Measurements from ENCODE around the gene CGNL1.

CGNL1 gene

GRCh38 chr15:57502116-57502515 lies 125.8 kb downstream of the CGNL1 start:
- no peak overlapping the region for H3K4me3 ChIP-seq (ENCODE audit: insufficient read depth, low read depth, low read length, poor library complexity, severe bottlenecking)

GRCh38 chr15:57503051-57503702 lies 126.9 kb downstream of the CGNL1 start:
- H3K4me1 ChIP-seq (ENCODE audit: control insufficient read depth, insufficient read depth, low read length, poor library complexity, severe bottlenecking) = no peaks in the 10 kb centered on the region
- H3K27ac ChIP-seq (ENCODE audit: insufficient read depth, low read length, poor library complexity, severe bottlenecking) = no peak overlapping the region
- no peaks in the 10 kb centered on the region for H3K36me3 ChIP-seq (ENCODE audit: control insufficient read depth, insufficient read depth, low read length)
- no peak for DNase-seq
- no peaks in the 10 kb centered on the region for H3K27me3 ChIP-seq (replicated peaks; ENCODE audit: control insufficient read depth, insufficient read depth, low read length, poor library complexity, severe bottlenecking)
- no peaks in the 10 kb centered on the region for H3K9me3 ChIP-seq (ENCODE audit: control insufficient read depth, low read length)
- no peak overlapping the region for H3K4me3 ChIP-seq (ENCODE audit: insufficient read depth, low read depth, low read length, poor library complexity, severe bottlenecking)

More at GRCh38 chr15:57502116-57502515, 125.8 kb downstream of the CGNL1 start:
- Histone ChIP-seq H3K27me3 (replicated peaks; ENCODE audit: control insufficient read depth, insufficient read depth, low read length, poor library complexity, severe bottlenecking) (no peaks in the 10 kb centered on the region), H3K9me3 (ENCODE audit: control insufficient read depth, low read length) (no peaks in the 10 kb centered on the region), H3K27ac (ENCODE audit: insufficient read depth, low read length, poor library complexity, severe bottlenecking) (no peak overlapping the region), H3K36me3 (ENCODE audit: control insufficient read depth, insufficient read depth, low read length) (no peaks in the 10 kb centered on the region), H3K4me1 (ENCODE audit: control insufficient read depth, insufficient read depth, low read length, poor library complexity, severe bottlenecking) (no peaks in the 10 kb centered on the region)
- no peak for DNase-seq

GRCh38 chr15:57503911-57504598 lies 127.8 kb downstream of the CGNL1 start:
- H3K4me1 ChIP-seq (ENCODE audit: control insufficient read depth, insufficient read depth, low read length, poor library complexity, severe bottlenecking) = no peaks in the 10 kb centered on the region
- H3K9me3 ChIP-seq (ENCODE audit: control insufficient read depth, low read length) = no peaks in the 10 kb centered on the region
- no peak for DNase-seq
- H3K27ac ChIP-seq (ENCODE audit: insufficient read depth, low read length, poor library complexity, severe bottlenecking) = no peak overlapping the region
- H3K27me3 ChIP-seq (replicated peaks; ENCODE audit: control insufficient read depth, insufficient read depth, low read length, poor library complexity, severe bottlenecking) = no peaks in the 10 kb centered on the region
- no peak overlapping the region for H3K4me3 ChIP-seq (ENCODE audit: insufficient read depth, low read depth, low read length, poor library complexity, severe bottlenecking)
- no peaks in the 10 kb centered on the region for H3K36me3 ChIP-seq (ENCODE audit: control insufficient read depth, insufficient read depth, low read length)

- Histone ChIP-seq H3K27me3 (replicated peaks; ENCODE audit: control insufficient read depth, insufficient read depth, low read length, poor library complexity, severe bottlenecking) (no peaks in the 10 kb centered on the region), H3K9me3 (ENCODE audit: control insufficient read depth, low read length) (no peaks in the 10 kb centered on the region), H3K27ac (ENCODE audit: insufficient read depth, low read length, poor library complexity, severe bottlenecking) (no peak overlapping the region), H3K36me3 (ENCODE audit: control insufficient read depth, insufficient read depth, low read length) (no peaks in the 10 kb centered on the region), H3K4me1 (ENCODE audit: control insufficient read depth, insufficient read depth, low read length, poor library complexity, severe bottlenecking) (no peaks in the 10 kb centered on the region), H3K4me3 (ENCODE audit: insufficient read depth, low read depth, low read length, poor library complexity, severe bottlenecking) (no peak overlapping the region)
- DNase-seq = no peak
Observed at GRCh38 chr15:57504599-57504940, 128.3 kb downstream of the CGNL1 start.

- no peaks in the 10 kb centered on the region for H3K9me3 ChIP-seq (ENCODE audit: control insufficient read depth, low read length)
- no peak for DNase-seq
- H3K27ac ChIP-seq (ENCODE audit: insufficient read depth, low read length, poor library complexity, severe bottlenecking) = no peak overlapping the region
- H3K4me3 ChIP-seq (ENCODE audit: insufficient read depth, low read depth, low read length, poor library complexity, severe bottlenecking) = no peak overlapping the region
- no peaks in the 10 kb centered on the region for H3K4me1 ChIP-seq (ENCODE audit: control insufficient read depth, insufficient read depth, low read length, poor library complexity, severe bottlenecking)
- no peaks in the 10 kb centered on the region for H3K36me3 ChIP-seq (ENCODE audit: control insufficient read depth, insufficient read depth, low read length)
- H3K27me3 ChIP-seq (replicated peaks; ENCODE audit: control insufficient read depth, insufficient read depth, low read length, poor library complexity, severe bottlenecking) = no peaks in the 10 kb centered on the region
Observed at GRCh38 chr15:57505056-57505715, 128.9 kb downstream of the CGNL1 start.

GRCh38 chr15:57505949-57506391 lies 129.7 kb downstream of the CGNL1 start:
- no peaks in the 10 kb centered on the region for H3K27me3 ChIP-seq (replicated peaks; ENCODE audit: control insufficient read depth, insufficient read depth, low read length, poor library complexity, severe bottlenecking)
- no peaks in the 10 kb centered on the region for H3K36me3 ChIP-seq (ENCODE audit: control insufficient read depth, insufficient read depth, low read length)
- H3K4me1 ChIP-seq (ENCODE audit: control insufficient read depth, insufficient read depth, low read length, poor library complexity, severe bottlenecking) = no peaks in the 10 kb centered on the region
- H3K4me3 ChIP-seq (ENCODE audit: insufficient read depth, low read depth, low read length, poor library complexity, severe bottlenecking) = no peak overlapping the region
- no peaks in the 10 kb centered on the region for H3K9me3 ChIP-seq (ENCODE audit: control insufficient read depth, low read length)
- DNase-seq = no peak
- H3K27ac ChIP-seq (ENCODE audit: insufficient read depth, low read length, poor library complexity, severe bottlenecking) = no peak overlapping the region

GRCh38 chr15:57506422-57506821 lies 130.1 kb downstream of the CGNL1 start:
- Histone ChIP-seq H3K27ac (ENCODE audit: insufficient read depth, low read length, poor library complexity, severe bottlenecking) (no peak overlapping the region), H3K9me3 (ENCODE audit: control insufficient read depth, low read length) (no peaks in the 10 kb centered on the region), H3K4me3 (ENCODE audit: insufficient read depth, low read depth, low read length, poor library complexity, severe bottlenecking) (no peak overlapping the region), H3K4me1 (ENCODE audit: control insufficient read depth, insufficient read depth, low read length, poor library complexity, severe bottlenecking) (no peaks in the 10 kb centered on the region), H3K27me3 (replicated peaks; ENCODE audit: control insufficient read depth, insufficient read depth, low read length, poor library complexity, severe bottlenecking) (no peaks in the 10 kb centered on the region), H3K36me3 (ENCODE audit: control insufficient read depth, insufficient read depth, low read length) (no peaks in the 10 kb centered on the region)
- no peak for DNase-seq

GRCh38 chr15:57507111-57507510 lies 130.8 kb downstream of the CGNL1 start:
- Histone ChIP-seq H3K4me1 (ENCODE audit: control insufficient read depth, insufficient read depth, low read length, poor library complexity, severe bottlenecking) (no peaks in the 10 kb centered on the region), H3K36me3 (ENCODE audit: control insufficient read depth, insufficient read depth, low read length) (no peaks in the 10 kb centered on the region), H3K27me3 (replicated peaks; ENCODE audit: control insufficient read depth, insufficient read depth, low read length, poor library complexity, severe bottlenecking) (no peaks in the 10 kb centered on the region), H3K27ac (ENCODE audit: insufficient read depth, low read length, poor library complexity, severe bottlenecking) (no peak overlapping the region), H3K4me3 (ENCODE audit: insufficient read depth, low read depth, low read length, poor library complexity, severe bottlenecking) (no peak overlapping the region), H3K9me3 (ENCODE audit: control insufficient read depth, low read length) (no peaks in the 10 kb centered on the region)
- no peak for DNase-seq

- no peak overlapping the region for H3K4me3 ChIP-seq (ENCODE audit: insufficient read depth, low read depth, low read length, poor library complexity, severe bottlenecking)
- DNase-seq = no peak
Observed at GRCh38 chr15:57509126-57509525, 132.8 kb downstream of the CGNL1 start.

GRCh38 chr15:57509965-57510364 lies 133.7 kb downstream of the CGNL1 start:
- H3K4me3 ChIP-seq (ENCODE audit: insufficient read depth, low read depth, low read length, poor library complexity, severe bottlenecking) = no peak overlapping the region
- no peaks in the 10 kb centered on the region for H3K4me1 ChIP-seq (ENCODE audit: control insufficient read depth, insufficient read depth, low read length, poor library complexity, severe bottlenecking)
- H3K27me3 ChIP-seq (replicated peaks; ENCODE audit: control insufficient read depth, insufficient read depth, low read length, poor library complexity, severe bottlenecking) = no peaks in the 10 kb centered on the region
- no peak for DNase-seq
- no peaks in the 10 kb centered on the region for H3K36me3 ChIP-seq (ENCODE audit: control insufficient read depth, insufficient read depth, low read length)
- no peak overlapping the region for H3K27ac ChIP-seq (ENCODE audit: insufficient read depth, low read length, poor library complexity, severe bottlenecking)
- H3K9me3 ChIP-seq (ENCODE audit: control insufficient read depth, low read length) = no peaks in the 10 kb centered on the region

More at GRCh38 chr15:57509126-57509525, 132.8 kb downstream of the CGNL1 start:
- Histone ChIP-seq H3K9me3 (ENCODE audit: control insufficient read depth, low read length) (no peaks in the 10 kb centered on the region), H3K27me3 (replicated peaks; ENCODE audit: control insufficient read depth, insufficient read depth, low read length, poor library complexity, severe bottlenecking) (no peaks in the 10 kb centered on the region), H3K4me1 (ENCODE audit: control insufficient read depth, insufficient read depth, low read length, poor library complexity, severe bottlenecking) (no peaks in the 10 kb centered on the region), H3K36me3 (ENCODE audit: control insufficient read depth, insufficient read depth, low read length) (no peaks in the 10 kb centered on the region), H3K27ac (ENCODE audit: insufficient read depth, low read length, poor library complexity, severe bottlenecking) (no peak overlapping the region)

Measured in effector memory CD4-positive, alpha-beta T cell (primary cell).